ENCODE data around the gene VTI1A.

The VTI1A gene

DNA sequence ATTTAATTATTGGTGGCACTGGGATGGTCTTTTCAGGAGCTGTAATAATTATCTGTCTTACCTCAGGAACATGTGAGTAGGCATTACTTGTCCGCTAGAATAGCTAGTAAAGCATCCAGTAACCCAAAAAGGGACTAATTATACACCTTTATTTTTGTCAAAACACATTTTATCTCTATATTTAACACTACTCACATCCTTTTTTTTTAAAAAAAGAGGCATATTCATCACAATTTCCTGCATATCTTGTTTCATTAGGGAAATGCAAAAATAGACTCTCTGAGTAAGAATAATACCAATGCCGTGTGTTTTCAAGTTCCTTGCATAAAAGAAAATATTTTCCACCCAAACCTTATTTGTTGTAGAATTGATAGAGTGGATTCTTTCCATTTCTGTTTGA lies 99.5 kb downstream of the VTI1A start:
- no peak for DNase-seq (ENCODE audit: low read depth)

DNA sequence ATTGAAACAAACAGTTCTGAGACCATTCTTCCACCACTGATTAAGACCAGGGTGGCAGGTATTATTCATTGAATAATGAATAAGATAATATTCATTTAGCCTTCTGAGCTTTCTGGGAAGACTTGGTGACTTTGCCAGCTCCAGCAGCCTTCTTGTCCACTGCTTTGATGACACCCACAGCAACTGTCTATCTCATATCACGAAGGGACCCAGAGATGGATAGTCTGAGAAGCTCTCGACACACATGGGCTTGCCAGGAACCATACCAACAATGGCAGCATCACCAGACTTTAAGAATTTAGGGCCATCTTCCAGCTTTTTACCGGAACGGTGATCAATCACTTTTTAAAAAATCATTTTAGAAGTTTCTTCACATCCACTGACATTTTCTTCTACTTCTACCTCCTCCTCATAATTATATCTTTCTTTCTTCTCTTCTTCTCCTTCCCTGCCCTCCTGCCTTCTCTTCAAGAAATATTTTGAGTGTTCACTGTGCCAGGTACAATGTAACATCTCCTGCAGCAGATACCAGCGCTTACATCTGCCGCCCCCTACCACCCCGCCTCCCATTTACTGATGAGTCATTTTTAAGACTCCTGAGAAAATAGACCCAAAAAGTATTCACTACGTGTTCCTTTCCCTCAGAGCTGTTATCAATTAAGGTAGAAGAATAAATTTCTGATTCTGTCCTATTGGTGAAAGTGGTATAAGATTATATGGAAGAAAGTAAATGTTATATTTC lies 101.7 kb downstream of the VTI1A start:
- DNase-seq (ENCODE audit: low read depth) = no peak

- DNase-seq (ENCODE audit: low read depth) = no peak
Measured at GRCh38 chr10:112552593-112553110, 105.6 kb downstream of the VTI1A start.

GRCh38 chr10:112553315-112553714 lies 106.3 kb downstream of the VTI1A start:
- no peak for DNase-seq (ENCODE audit: low read depth)

DNA sequence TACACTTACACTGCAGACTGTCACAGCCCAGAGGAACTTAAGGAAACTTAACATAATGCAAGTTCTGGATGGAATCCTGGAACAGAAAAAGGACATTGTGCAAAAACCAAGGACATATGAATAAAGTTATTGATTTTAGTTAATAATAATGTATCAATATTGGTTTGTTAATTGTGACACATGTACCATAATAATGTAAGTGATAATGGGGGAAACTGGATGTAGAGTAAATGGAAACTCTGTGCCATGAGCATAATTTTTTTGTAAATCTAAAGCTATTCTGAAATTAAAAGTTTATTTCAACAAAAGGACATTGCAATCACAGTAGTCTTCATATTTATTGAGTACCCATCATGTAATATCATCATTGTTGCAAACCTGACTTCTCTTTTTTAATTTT lies 107.2 kb downstream of the VTI1A start:
- DNase-seq (ENCODE audit: low read depth) = no peak

DNA sequence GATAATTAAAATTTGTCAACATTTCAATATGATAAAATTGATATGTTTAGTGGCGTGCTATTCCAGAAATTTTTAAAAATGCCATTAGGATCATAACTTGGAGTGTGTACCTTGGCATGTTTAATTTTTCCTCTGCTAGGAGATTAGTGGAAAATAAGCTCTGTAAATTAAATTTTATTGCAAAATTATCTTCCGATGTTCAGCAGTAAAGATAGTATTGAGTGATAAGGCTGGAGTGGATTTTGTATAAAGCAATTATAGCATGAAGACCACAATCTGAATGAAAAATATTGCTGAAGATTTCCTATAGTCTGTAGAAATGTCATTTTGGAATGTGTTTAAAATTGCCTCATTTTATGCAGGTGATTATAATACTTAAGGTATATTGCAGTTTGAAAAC lies 110.2 kb downstream of the VTI1A start:
- DNase-seq (ENCODE audit: low read depth) = no peak

GRCh38 chr10:112558476-112559142 lies 111.6 kb downstream of the VTI1A start:
- DNase-seq (ENCODE audit: low read depth) = no peak

GRCh38 chr10:112559349-112559748 lies 112.3 kb downstream of the VTI1A start:
- no peak for DNase-seq (ENCODE audit: low read depth)

GRCh38 chr10:112562122-112562521 lies 115.1 kb downstream of the VTI1A start:
- no peak for DNase-seq (ENCODE audit: low read depth)

GRCh38 chr10:112562809-112563663 lies 116.0 kb downstream of the VTI1A start:
- DNase-seq (ENCODE audit: low read depth) = no peak

DNA sequence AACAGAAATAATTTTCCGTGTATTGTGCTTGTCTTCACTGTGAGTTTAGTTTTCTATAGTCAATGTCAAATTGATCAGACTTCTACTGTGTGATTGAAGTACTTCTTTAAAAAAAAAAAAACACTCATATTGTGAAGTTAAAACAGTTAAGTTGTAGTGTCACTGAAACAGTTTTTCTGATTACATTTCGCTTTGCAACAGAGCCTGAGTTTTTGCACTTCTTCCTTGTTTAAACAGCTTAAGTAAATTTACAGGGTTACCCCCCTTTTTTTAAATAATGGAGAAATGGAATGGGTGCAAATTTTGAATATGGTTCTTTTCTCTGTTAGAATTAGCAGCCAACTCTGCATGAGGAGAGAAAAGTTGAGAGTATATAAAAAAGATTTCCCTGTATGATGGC lies 117.3 kb downstream of the VTI1A start:
- no peak for DNase-seq (ENCODE audit: low read depth)

DNA sequence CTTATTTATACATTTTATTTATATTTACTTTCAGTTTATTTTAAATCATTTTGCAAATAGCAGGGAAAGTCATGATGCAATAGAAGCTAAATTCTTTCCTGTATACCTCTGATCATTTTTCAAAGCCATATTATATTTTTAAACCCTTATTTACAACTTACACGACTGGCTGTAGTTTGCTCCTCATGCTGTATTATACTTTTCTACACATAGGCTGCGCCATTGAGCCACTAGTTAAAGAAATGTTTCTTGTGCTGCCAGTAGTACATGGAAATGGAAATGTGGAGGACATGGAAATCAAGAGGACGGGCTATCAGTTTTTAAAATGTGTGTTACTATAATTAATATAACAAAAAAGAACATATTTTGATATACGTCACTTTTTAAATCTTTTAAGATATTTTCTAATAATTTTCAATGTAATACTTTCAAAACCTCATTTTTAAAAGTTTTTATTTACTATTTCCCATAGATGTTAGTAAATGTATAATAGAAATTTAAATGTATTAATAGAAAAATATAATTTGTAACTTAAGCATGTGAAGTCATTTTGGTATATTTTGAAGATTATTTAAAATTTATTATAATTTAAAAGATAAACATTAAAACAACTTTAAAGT lies 118.5 kb downstream of the VTI1A start:
- no peak for DNase-seq (ENCODE audit: low read depth)

DNA sequence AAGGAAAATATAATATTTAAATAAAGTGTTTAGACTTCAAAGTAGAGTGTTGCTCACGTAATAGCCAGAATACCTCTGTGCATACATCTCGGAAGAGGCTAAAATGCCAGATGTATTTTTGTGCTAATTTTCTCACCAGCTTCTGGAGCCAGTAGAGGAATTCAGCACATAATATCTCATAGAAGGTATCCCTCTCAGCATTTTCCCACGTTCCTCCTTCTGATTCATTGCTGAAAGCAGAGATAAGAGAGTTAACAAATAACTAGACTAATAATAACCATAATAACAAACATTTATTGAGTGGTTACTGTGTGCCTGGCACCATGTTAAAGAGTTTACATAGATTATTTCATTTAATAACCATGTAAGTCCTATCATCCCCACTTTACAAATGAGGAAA lies 123.6 kb downstream of the VTI1A start:
- DNase-seq (ENCODE audit: low read depth) = no peak

DNA sequence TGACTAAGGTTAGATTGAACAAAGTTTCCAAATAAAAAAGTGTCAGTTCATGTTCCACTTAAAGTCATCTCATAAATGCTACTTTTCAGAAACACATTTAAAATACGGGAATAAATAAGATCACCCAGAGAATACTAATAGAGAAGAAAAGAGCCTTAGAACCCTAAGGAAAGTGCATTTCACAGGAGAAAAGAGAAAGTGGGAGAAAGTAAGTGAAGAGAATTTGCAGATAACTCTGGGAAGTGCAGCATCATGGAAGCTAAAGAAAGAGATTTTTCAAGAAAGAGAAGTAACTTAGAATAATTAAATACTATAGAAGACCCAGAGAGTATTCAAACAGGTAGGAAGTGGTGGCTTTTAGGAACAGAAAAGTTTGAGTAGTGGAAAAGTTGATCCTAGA lies 132.6 kb downstream of the VTI1A start:
- DNase-seq (ENCODE audit: low read depth) = no peak

DNA sequence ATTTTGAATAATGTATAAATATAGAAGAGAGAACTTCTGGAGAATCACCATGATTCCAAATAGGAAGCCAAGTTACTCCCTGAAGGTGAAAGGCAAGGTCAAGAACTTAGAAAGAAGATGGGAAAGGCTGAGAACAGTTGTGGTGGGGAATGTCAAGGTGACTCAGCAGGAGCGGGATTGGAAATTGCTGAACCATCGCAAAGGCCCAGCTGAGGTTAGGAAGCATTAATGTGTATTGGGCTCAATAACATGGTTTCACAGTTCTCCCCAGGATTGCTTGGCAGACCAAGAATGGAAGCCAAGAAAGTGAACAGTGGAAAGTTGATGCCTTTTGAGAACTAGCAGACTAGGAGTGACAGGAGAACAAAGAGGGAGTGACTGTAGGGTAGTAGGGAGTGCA lies 133.3 kb downstream of the VTI1A start:
- DNase-seq (ENCODE audit: low read depth) = no peak

GRCh38 chr10:112581921-112582320 lies 134.9 kb downstream of the VTI1A start:
- no peak for DNase-seq (ENCODE audit: low read depth)

GRCh38 chr10:112583236-112583939 lies 136.4 kb downstream of the VTI1A start:
- no peak for DNase-seq (ENCODE audit: low read depth)

- no peak for DNase-seq (ENCODE audit: low read depth)
Measured at GRCh38 chr10:112584276-112584675, 137.3 kb downstream of the VTI1A start.

GRCh38 chr10:112585126-112585525 lies 138.1 kb downstream of the VTI1A start:
- no peak for DNase-seq (ENCODE audit: low read depth)

DNA sequence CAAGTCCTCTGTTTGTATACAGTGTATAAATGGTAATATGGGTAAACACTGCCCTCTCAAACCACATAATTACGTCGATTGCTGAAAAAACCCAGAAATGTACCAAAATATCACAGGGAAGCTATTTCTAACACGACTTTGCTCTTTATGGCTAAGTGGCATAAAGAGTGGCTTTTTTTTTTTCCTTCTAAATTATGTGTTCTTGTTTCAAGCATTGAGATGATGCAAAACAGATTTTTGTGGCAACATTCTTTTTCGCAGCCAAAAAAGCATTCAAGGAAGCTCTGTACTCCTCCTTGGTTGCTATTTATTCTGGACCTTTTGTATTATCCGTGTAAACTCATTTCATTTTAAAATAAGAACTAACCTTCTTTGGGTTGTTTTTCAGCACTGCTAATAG lies 138.9 kb downstream of the VTI1A start:
- no peak for DNase-seq (ENCODE audit: low read depth)

DNA sequence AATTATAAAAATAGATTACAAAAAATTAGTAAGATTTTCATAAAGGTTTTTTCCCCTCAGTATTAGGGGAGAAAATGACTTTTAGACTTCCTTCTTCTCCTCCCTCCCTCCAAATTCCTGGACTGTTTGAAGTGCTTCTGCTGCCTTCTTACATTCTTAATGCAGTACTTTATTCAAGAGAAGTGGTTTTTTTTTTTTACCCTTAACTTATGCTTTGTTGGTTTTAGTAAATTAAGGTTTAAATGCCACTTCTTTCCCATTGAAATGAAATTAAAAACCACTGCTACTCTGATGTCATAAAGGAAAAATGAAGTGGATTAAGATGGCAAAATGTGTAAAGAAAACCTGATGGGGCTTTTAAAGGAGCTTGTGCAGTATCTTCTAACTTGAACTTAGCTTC lies 140.7 kb downstream of the VTI1A start:
- no peak for DNase-seq (ENCODE audit: low read depth)

Data from activated T-helper 9 cell treated with anti-CD3 and anti-CD28 coated beads, Interleukin-2, amount 50 U/mL, for 16 hours (primary cell).